GM12875 (cell line): ENCODE measurements around the gene POC1B.

Experiments used
- H3K4me3 ChIP-seq: one replicate; pipeline ENCODE4 v1.5.1; 2011; ENCODE audit warnings: low read depth, low read length, control low read depth
- TF ChIP-seq, protein P1 (sequence below): IDR thresholded peaks from 2 replicates; pipeline ENCODE4 v1.5.1; 2011; ENCODE audit warnings: low read depth, mild to moderate bottlenecking, control low read depth, inconsistent platforms, low read length, moderate library complexity, borderline replicate concordance; ENCODE audit not compliant: insufficient read depth

The POC1B gene

GRCh38 chr12:89514751-89515150, 11.1 kb downstream of the POC1B start:
- TF ChIP-seq, protein P1, sequence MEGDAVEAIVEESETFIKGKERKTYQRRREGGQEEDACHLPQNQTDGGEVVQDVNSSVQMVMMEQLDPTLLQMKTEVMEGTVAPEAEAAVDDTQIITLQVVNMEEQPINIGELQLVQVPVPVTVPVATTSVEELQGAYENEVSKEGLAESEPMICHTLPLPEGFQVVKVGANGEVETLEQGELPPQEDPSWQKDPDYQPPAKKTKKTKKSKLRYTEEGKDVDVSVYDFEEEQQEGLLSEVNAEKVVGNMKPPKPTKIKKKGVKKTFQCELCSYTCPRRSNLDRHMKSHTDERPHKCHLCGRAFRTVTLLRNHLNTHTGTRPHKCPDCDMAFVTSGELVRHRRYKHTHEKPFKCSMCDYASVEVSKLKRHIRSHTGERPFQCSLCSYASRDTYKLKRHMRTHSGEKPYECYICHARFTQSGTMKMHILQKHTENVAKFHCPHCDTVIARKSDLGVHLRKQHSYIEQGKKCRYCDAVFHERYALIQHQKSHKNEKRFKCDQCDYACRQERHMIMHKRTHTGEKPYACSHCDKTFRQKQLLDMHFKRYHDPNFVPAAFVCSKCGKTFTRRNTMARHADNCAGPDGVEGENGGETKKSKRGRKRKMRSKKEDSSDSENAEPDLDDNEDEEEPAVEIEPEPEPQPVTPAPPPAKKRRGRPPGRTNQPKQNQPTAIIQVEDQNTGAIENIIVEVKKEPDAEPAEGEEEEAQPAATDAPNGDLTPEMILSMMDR = no peak
- no peak overlapping the region for H3K4me3 ChIP-seq

- TF ChIP-seq, protein P1 = no peak
- no peak overlapping the region for H3K4me3 ChIP-seq
These were observed 12.3 kb downstream of the POC1B start for GRCh38 chr12:89513544-89513943.

- TF ChIP-seq, protein P1 = no peak
- H3K4me3 ChIP-seq = no peak overlapping the region
These were observed 18.6 kb downstream of the POC1B start for GRCh38 chr12:89507015-89507824.

- no peak overlapping the region for H3K4me3 ChIP-seq
- TF ChIP-seq, protein P1 = no peak
These were observed 19.8 kb downstream of the POC1B start for GRCh38 chr12:89506050-89506449.

GRCh38 chr12:89504560-89505346, 21.1 kb downstream of the POC1B start:
- TF ChIP-seq, protein P1 = no peak
- H3K4me3 ChIP-seq = no peak overlapping the region

DNA sequence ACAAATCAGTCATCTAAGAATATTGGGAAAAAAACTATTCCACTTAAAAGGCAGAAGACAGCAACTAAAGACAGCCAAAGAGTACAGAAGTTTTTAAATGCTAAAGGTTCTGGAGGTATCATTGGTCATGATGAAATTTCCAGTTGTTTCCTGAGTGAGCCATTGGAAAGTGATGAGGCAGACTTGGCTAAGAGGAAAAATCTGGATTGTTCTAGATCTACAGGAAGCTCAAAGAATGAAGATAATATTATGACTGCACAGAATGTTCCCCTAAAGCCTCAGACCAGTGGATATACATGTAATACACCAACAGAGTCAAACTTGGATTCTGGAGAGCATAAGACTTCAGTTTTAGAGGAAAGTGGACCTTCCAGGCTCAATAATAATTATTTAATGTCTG, 24.1 kb downstream of the POC1B start:
- no peak overlapping the region for H3K4me3 ChIP-seq
- TF ChIP-seq, protein P1 = no peak

GRCh38 chr12:89499857-89500256, 26.0 kb downstream of the POC1B start:
- no peak overlapping the region for H3K4me3 ChIP-seq
- TF ChIP-seq, protein P1 = no peak
